CD8-positive, alpha-beta memory T cell (primary cell): ENCODE data around the gene IVNS1ABP. TPM values are rescaled to one million over a fixed set of nuclear protein-coding genes. Genes with fewer than 3 reads are reported as not detected.
"Not testable (repeated sequence)": the region's sequence is repeated elsewhere in the genome, so short reads cannot be mapped to it uniquely, and the experiment has no call there.

Experiments
- CTCF ChIA-PET: fragments of 350-600 bp; sonication (Branson Sonifier 250); formaldehyde crosslinking; loops from one replicate; lab custom pipeline; 2021; ENCODE audit warnings: antibody characterized with exemption; lab: Charles Lee
- POLR2A ChIA-PET: fragments of 350-600 bp; sonication (Branson Sonifier 250); formaldehyde crosslinking; loops from one replicate; lab custom pipeline; 2021; ENCODE audit warnings: antibody characterized with exemption; lab: Charles Lee
- DNase-seq, 5 donors: peaks; one replicate each; pipeline versions ENCODE4 v3.0.0 to v3.0.0-alpha.2; 2020 to 2022; ENCODE audit warnings: mixed read lengths in 1 of 5
- H3K27ac ChIP-seq: one replicate; pipeline ENCODE4 v1.7.0; 2013; ENCODE audit warnings: low read depth, mild to moderate bottlenecking, low read length, moderate library complexity
- H3K27me3 ChIP-seq: 2 replicates; pipeline ENCODE4 v1.7.0; 2013; ENCODE audit warnings: low read length, mild to moderate bottlenecking; ENCODE audit not compliant: insufficient read depth, poor library complexity, severe bottlenecking
- H3K36me3 ChIP-seq: 2 replicates; pipeline ENCODE4 v1.7.0; 2013; ENCODE audit warnings: mild to moderate bottlenecking, low read length, moderate library complexity; ENCODE audit not compliant: insufficient read depth
- H3K4me1 ChIP-seq: 2 replicates; pipeline ENCODE4 v1.7.0; 2013; ENCODE audit warnings: mild to moderate bottlenecking, low read length, moderate library complexity; ENCODE audit not compliant: insufficient read depth
- H3K4me3 ChIP-seq: 2 replicates; pipeline ENCODE4 v1.7.0; 2013; ENCODE audit warnings: mild to moderate bottlenecking, low read length
- H3K9me3 ChIP-seq: 2 replicates; pipeline ENCODE4 v1.7.0; 2013; ENCODE audit warnings: mild to moderate bottlenecking, low read length
- H3K27ac Mint-ChIP-seq, 8 donors: one replicate each; pipeline ENCODE4 v1.8.0; 2020 to 2021; ENCODE audit warnings: mixed read lengths in 8 of 8, mild to moderate bottlenecking in 6 of 8, inconsistent platforms in 3 of 8, moderate library complexity in 3 of 8
- H3K27me3 Mint-ChIP-seq, 2 donors: one replicate each; pipeline ENCODE4 v1.8.0; 2020 to 2021; ENCODE audit warnings: mixed read lengths in 2 of 2, mild to moderate bottlenecking in 1 of 2, moderate library complexity in 1 of 2
- H3K36me3 Mint-ChIP-seq, 3 donors: one replicate each; pipeline ENCODE4 v1.8.0; 2020 to 2021; ENCODE audit warnings: mixed read lengths in 3 of 3, inconsistent platforms in 1 of 3, mild to moderate bottlenecking in 1 of 3
- H3K4me1 Mint-ChIP-seq, 3 donors: one replicate each; pipeline ENCODE4 v1.8.0; 2020 to 2021; ENCODE audit warnings: mixed read lengths in 3 of 3, inconsistent platforms in 1 of 3, mild to moderate bottlenecking in 1 of 3
- H3K4me3 Mint-ChIP-seq, 7 donors: one replicate each; pipeline ENCODE4 v1.8.0; 2020 to 2021; ENCODE audit warnings: mixed read lengths in 7 of 7, mild to moderate bottlenecking in 6 of 7, moderate library complexity in 4 of 7, inconsistent platforms in 2 of 7
- H3K9me3 Mint-ChIP-seq, 5 donors: one replicate each; pipeline ENCODE4 v1.8.0; 2020 to 2022; ENCODE audit warnings: mixed read lengths in 5 of 5, mild to moderate bottlenecking in 3 of 5, moderate library complexity in 2 of 5, inconsistent platforms in 1 of 5
- polyA plus RNA-seq: library from polyadenylated mRNA; unstranded; fragments of 300-500 nt; fragmentation: Illumina TruSeq; gene quantifications from one replicate; pipeline ENCODE4 v1.2.3, GENCODE V29; 2021
- total RNA-seq, 2 experiments: library from RNA; stranded (reverse); gene quantifications; one replicate each; pipeline ENCODE4 v1.2.3, GENCODE V29; 2021

The IVNS1ABP gene
- total and polyA plus RNA-seq, 3 experiments from 2014 or later = 51.7 to 208 (median 205) TPM

DNA sequence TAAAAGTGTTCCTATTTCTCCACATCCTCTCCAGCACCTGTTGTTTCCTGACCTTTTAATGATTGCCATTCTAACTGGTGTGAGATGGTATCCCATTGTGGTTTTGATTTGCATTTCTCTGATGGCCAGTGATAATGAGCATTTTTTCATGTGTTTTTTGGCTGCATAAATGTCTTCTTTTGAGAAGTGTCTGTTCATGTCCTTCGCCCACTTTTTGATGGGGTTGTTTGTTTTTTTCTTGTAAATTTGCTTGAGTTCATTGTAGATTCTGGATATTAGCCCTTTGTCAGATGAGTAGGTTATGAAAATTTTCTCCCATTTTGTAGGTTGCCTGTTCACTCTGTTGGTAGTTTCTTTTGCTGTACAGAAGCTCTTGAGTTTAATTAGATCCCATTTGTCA is 64.6 kb downstream of the IVNS1ABP start:
- POLR2A ChIA-PET, H3K27ac ChIP-seq, H3K4me3 Mint-ChIP-seq, H3K4me1 ChIP-seq, H3K27me3 ChIP-seq, H3K36me3 Mint-ChIP-seq, H3K9me3 Mint-ChIP-seq, H3K36me3 ChIP-seq, H3K27ac Mint-ChIP-seq, H3K27me3 Mint-ChIP-seq, H3K4me3 ChIP-seq, CTCF ChIA-PET, DNase-seq, H3K9me3 ChIP-seq: not testable (repeated sequence)
- H3K4me1 Mint-ChIP-seq = peaks cover 6 to 14% (median 8%) of the 10 kb centered on the region in 3 donors

DNA sequence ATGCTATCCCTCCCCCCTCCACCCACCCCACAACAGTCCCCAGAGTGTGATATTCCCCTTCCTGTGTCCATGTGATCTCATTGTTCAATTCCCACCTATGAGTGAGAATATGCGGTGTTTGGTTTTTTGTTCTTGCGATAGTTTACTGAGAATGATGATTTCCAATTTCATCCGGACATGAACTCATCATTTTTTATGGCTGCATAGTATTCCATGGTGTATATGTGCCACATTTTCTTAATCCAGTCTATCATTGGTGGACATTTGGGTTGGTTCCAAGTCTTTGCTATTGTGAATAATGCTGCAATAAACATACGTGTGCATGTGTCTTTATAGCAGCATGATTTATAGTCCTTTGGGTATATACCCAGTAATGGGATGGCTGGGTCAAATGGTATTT is 65.1 kb downstream of the IVNS1ABP start:
- peaks cover 4 to 12% (median 8%) of the 10 kb centered on the region in 3 donors for H3K4me1 Mint-ChIP-seq
- H3K27ac ChIP-seq, POLR2A ChIA-PET, H3K4me1 ChIP-seq, H3K27me3 ChIP-seq, CTCF ChIA-PET, H3K36me3 ChIP-seq, H3K36me3 Mint-ChIP-seq, H3K27ac Mint-ChIP-seq, H3K9me3 ChIP-seq, H3K4me3 ChIP-seq, H3K4me3 Mint-ChIP-seq, H3K27me3 Mint-ChIP-seq, DNase-seq, H3K9me3 Mint-ChIP-seq: not testable (repeated sequence)

- H3K9me3 Mint-ChIP-seq = peaks cover 0 to 5% (median 3%) of the 10 kb centered on the region in 5 donors
- H3K27me3 Mint-ChIP-seq = no peaks in the 10 kb centered on the region
- no peaks in the 10 kb centered on the region for H3K9me3 ChIP-seq
- H3K4me3 Mint-ChIP-seq = no peak overlapping the region
- CTCF ChIA-PET = interaction anchor here (1.0 kb wide), 1 partner anchor 30 kb away, joined by 4 read pairs; no protein-coding TSS in a partner anchor
- no peaks in the 10 kb centered on the region for H3K4me1 ChIP-seq
- H3K4me1 Mint-ChIP-seq = peaks cover 0 to 8% (median 3%) of the 10 kb centered on the region in 3 donors
- no peak overlapping the region for H3K27ac ChIP-seq
- no peaks in the 10 kb centered on the region for H3K36me3 ChIP-seq
- H3K27ac Mint-ChIP-seq = peak overlapping the region in 2 of 8 donors; percentile 20 to 60
- no peaks in the 10 kb centered on the region for H3K27me3 ChIP-seq
- POLR2A ChIA-PET = no interaction called here
- no peak overlapping the region for H3K4me3 ChIP-seq
- DNase-seq = no peak
- H3K36me3 Mint-ChIP-seq = peaks cover 0 to 5% (median 0%) of the 10 kb centered on the region in 3 donors
Observed at GRCh38 chr1:185250063-185250462, 67.0 kb downstream of the IVNS1ABP start.

- peak overlapping the region in 3 of 8 donors; percentile 60 to 75 (median 70) for H3K27ac Mint-ChIP-seq
- peaks cover 0 to 5% (median 0%) of the 10 kb centered on the region in 3 donors for H3K36me3 Mint-ChIP-seq
- no peaks in the 10 kb centered on the region for H3K36me3 ChIP-seq
- H3K27me3 ChIP-seq = no peaks in the 10 kb centered on the region
- H3K9me3 ChIP-seq = no peaks in the 10 kb centered on the region
- H3K27me3 Mint-ChIP-seq = no peaks in the 10 kb centered on the region
- peaks cover 0 to 8% (median 3%) of the 10 kb centered on the region in 3 donors for H3K4me1 Mint-ChIP-seq
- no peak for DNase-seq
- H3K4me3 ChIP-seq = no peak overlapping the region
- ChIA-PET POLR2A (no interaction called here), CTCF (interaction anchor here (1.0 kb wide), 1 partner anchor 31 kb away, joined by 4 read pairs; no protein-coding TSS in a partner anchor)
- no peaks in the 10 kb centered on the region for H3K9me3 Mint-ChIP-seq
- no peaks in the 10 kb centered on the region for H3K4me1 ChIP-seq
- H3K4me3 Mint-ChIP-seq = no peak overlapping the region
- no peak overlapping the region for H3K27ac ChIP-seq
Observed at GRCh38 chr1:185249563-185249962, 67.5 kb downstream of the IVNS1ABP start.

Other genes with a start within 250 kb of the IVNS1ABP start
- gene TRMT1L, start 160.3 kb downstream of the IVNS1ABP start, total RNA-seq = 10 to 100 TPM; 23.2 to 25.5 TPM
- gene TRMT1L, start 160.3 kb downstream of the IVNS1ABP start, polyA plus RNA-seq = 15.3 TPM
- gene SWT1, start 160.1 kb downstream of the IVNS1ABP start, total RNA-seq = 1 to 10 TPM; 2.3 to 2.7 TPM
- gene SWT1, start 160.1 kb downstream of the IVNS1ABP start, polyA plus RNA-seq = 2.7 TPM